Endometrial microvascular endothelial cells (primary cell): ENCODE measurements around the gene ADPGK. TPM values are rescaled to one million over a fixed set of nuclear protein-coding genes. Genes with fewer than 3 reads are reported as not detected.

Experiments used
- in situ Hi-C: cut with HindIII; loops from 2 replicates; pipeline ENCODE4 v1.10.0; 2017; ENCODE audit warnings: low sequenced_read_pairs, low pct_unique_long_range_greater_than_20kb; ENCODE audit errors: inconsistent ontology term
- total RNA-seq: library from RNA; depleted of rRNA; stranded (reverse); fragments of >200 nt; gene quantifications from one replicate; pipeline ENCODE4 v1.2.3, GENCODE V29; 2015; ENCODE audit errors: inconsistent ontology term

ADPGK gene
- total RNA-seq, 1 donor from 2014 or later, result 63.9 TPM

GRCh38 chr15:72793766-72794660 is 10.5 kb upstream of the ADPGK start:
- in situ Hi-C loops, result no loop called here

GRCh38 chr15:72792431-72792830 is 8.9 kb upstream of the ADPGK start:
- in situ Hi-C loops, result no loop called here

- in situ Hi-C loops, result no loop called here
Measured at GRCh38 chr15:72790302-72790910, 6.8 kb upstream of the ADPGK start.

- in situ Hi-C loops, result no loop called here
Measured at GRCh38 chr15:72787526-72787925, 4.0 kb upstream of the ADPGK start.

- in situ Hi-C loops, result no loop called here
Measured at GRCh38 chr15:72786676-72787345, 3.3 kb upstream of the ADPGK start.

GRCh38 chr15:72786242-72786641 is 2.7 kb upstream of the ADPGK start:
- in situ Hi-C loops, result no loop called here

GRCh38 chr15:72785841-72786240 is 2.3 kb upstream of the ADPGK start:
- in situ Hi-C loops, result no loop called here

- in situ Hi-C loops, result no loop called here
Measured at GRCh38 chr15:72785432-72785831, 1.9 kb upstream of the ADPGK start.

GRCh38 chr15:72784456-72784876 is 908 bp upstream of the ADPGK start:
- in situ Hi-C loops, result no loop called here

- in situ Hi-C loops, result no loop called here
Measured at GRCh38 chr15:72783004-72783639, 436 bp downstream of the ADPGK start.

GRCh38 chr15:72782274-72783003 is 1.1 kb downstream of the ADPGK start:
- in situ Hi-C loops, result no loop called here

GRCh38 chr15:72781631-72782030 is 1.9 kb downstream of the ADPGK start:
- in situ Hi-C loops, result no loop called here

- in situ Hi-C loops, result no loop called here
Measured at GRCh38 chr15:72778796-72779195, 4.8 kb downstream of the ADPGK start.

GRCh38 chr15:72774696-72775383 is 8.7 kb downstream of the ADPGK start:
- in situ Hi-C loops, result loop anchor here (25.0 kb wide), 1 partner anchor 312 kb away; no protein-coding TSS in a partner anchor

- in situ Hi-C loops, result loop anchor here (25.0 kb wide), 1 partner anchor 316 kb away; no protein-coding TSS in a partner anchor
Measured at GRCh38 chr15:72771329-72771725, 12.2 kb downstream of the ADPGK start.

- in situ Hi-C loops, result loop anchor here (25.0 kb wide), 1 partner anchor 316 kb away; no protein-coding TSS in a partner anchor
Measured at GRCh38 chr15:72770673-72771328, 12.8 kb downstream of the ADPGK start.

- in situ Hi-C loops, result loop anchor here (25.0 kb wide), 1 partner anchor 321 kb away; no protein-coding TSS in a partner anchor
Measured at GRCh38 chr15:72766780-72767179, 16.8 kb downstream of the ADPGK start.
